Right cardiac atrium (tissue), 5 donors: Measurements from ENCODE around the gene SIAH1. TPM values are rescaled to one million over a fixed set of nuclear protein-coding genes. Genes with fewer than 3 reads are reported as not detected.
"Not testable (repeated sequence)": the region's sequence is repeated elsewhere in the genome, so short reads cannot be mapped to it uniquely, and the experiment has no call there.

ENCODE experiments used
- ATAC-seq, 2 donors: fragments of 200-7000 bp; cut with Tn5 transposase; one replicate each; pipeline versions ENCODE4 v1.8.0 to v1.9.1; 2020; ENCODE audit warnings: moderate library complexity in 2 of 2, mild to moderate bottlenecking in 1 of 2
- DNase-seq, 3 donors: peaks; one replicate each; pipeline ENCODE4 v3.0.0-alpha.2; 2020
- H3K27ac ChIP-seq: one replicate; pipeline ENCODE4 v1.5.1; 2013; ENCODE audit warnings: mild to moderate bottlenecking, low read length, control low read depth, moderate library complexity
- H3K27me3 ChIP-seq: one replicate; pipeline ENCODE4 v1.6.1; 2013; ENCODE audit not compliant: control insufficient read depth, insufficient read depth
- H3K4me1 ChIP-seq: one replicate; pipeline ENCODE4 v1.6.1; 2013; ENCODE audit warnings: low read length; ENCODE audit not compliant: control insufficient read depth, insufficient read depth
- H3K4me3 ChIP-seq: one replicate; pipeline ENCODE4 v1.5.1; 2013; ENCODE audit warnings: low read length, control low read depth
- H3K9me3 ChIP-seq: one replicate; pipeline ENCODE4 v1.6.1; 2013; ENCODE audit warnings: low read length; ENCODE audit not compliant: control insufficient read depth
- WGBS: extraction: QIAGEN DNeasy Blood & Tissue Kit; methylation state at CpG from one replicate; pipeline ENCODE4 v1.1.7; 2013; 5-methylcytosine and 5-hydroxymethylcytosine counted together
- intact Hi-C, 4 donors: fragments of 100-400 bp; cut with DNase I; formaldehyde crosslinking; loops; one replicate each; pipeline versions ENCODE4 v1.11.0 to v1.14.0; 2022 to 2023
- polyA plus RNA-seq: library from polyadenylated mRNA; stranded (reverse); fragments of 200-250 nt; gene quantifications from one replicate; pipeline ENCODE4 v1.2.3, GENCODE V29; 2013
- total RNA-seq, 4 donors: library from RNA; stranded (reverse); fragmentation: NEBNext Ultra II Directional; extraction: Animal tissue kit (Norgen Biotek cat#: 25700); gene quantifications; one replicate each; pipeline ENCODE4 v1.2.1, GENCODE V29; 2021
- donor health status: healthy with polysubstance abuse.
- donor health status: DM: no; HTN: yes; CAD: no.
- donor health status: DM: no; HTN: no; CAD: no.
- donor health status: DM: no; HTN: yes; CAD: no; lungs with severe emphysema.
- donor health status: DM: yes; HTN: yes; CAD: no.

The SIAH1 gene
- total and polyA plus RNA-seq, 5 donors = 14.4 to 17.9 (median 14.7) TPM

- H3K4me3 ChIP-seq = no peak overlapping the region
- no peak overlapping the region for H3K27ac ChIP-seq
- no peaks in the 10 kb centered on the region for H3K9me3 ChIP-seq
- no peaks in the 10 kb centered on the region for H3K4me1 ChIP-seq
- ATAC-seq = no peak
- no peaks in the 10 kb centered on the region for H3K27me3 ChIP-seq
- intact Hi-C loops = no loop called here
- no peak for DNase-seq
- WGBS = 89% methylated on average over 1 of the region's 1 CpG
Measured at GRCh38 chr16:48420437-48420836, 35.2 kb upstream of the SIAH1 start.

- intact Hi-C loops, H3K9me3 ChIP-seq, H3K27me3 ChIP-seq, DNase-seq, ATAC-seq, H3K4me1 ChIP-seq, H3K4me3 ChIP-seq, H3K27ac ChIP-seq: not testable (repeated sequence)
- 96% methylated on average over 29 of the region's 29 CpGs for WGBS
Measured at GRCh38 chr16:48416617-48417016, 31.4 kb upstream of the SIAH1 start.

DNA sequence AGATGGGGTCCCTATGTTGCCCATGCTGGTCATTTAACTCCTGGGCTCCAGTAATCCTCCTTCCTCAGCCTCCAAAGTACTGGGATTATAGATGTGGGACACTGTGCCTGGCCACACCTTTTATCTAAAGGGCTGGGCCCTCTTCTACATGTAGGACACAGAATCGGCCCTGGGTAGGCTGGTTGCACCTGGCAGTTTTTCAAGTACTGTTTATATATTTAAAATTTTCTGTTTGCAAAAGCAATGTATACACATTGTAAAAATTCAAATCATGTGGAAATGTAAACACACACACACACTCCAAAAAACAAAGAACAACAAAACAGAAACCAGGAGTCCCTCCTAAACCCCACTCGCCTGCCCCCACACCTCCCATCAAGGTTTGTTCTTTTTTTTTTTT lies 28.1 kb upstream of the SIAH1 start:
- intact Hi-C loops = no loop called here
- H3K9me3 ChIP-seq = no peaks in the 10 kb centered on the region
- H3K4me3 ChIP-seq = no peak overlapping the region
- no peak for DNase-seq
- ATAC-seq = no peak
- WGBS = 85% methylated on average over 2 of the region's 2 CpGs
- H3K27ac ChIP-seq = no peak overlapping the region
- peaks cover 5% of the 10 kb centered on the region for H3K4me1 ChIP-seq
- H3K27me3 ChIP-seq = no peaks in the 10 kb centered on the region

- Histone ChIP-seq H3K9me3 (no peaks in the 10 kb centered on the region), H3K27me3 (no peaks in the 10 kb centered on the region), H3K27ac (no peak overlapping the region), H3K4me1 (peaks cover 5% of the 10 kb centered on the region), H3K4me3 (no peak overlapping the region)
- ATAC-seq = peak; percentile 85 to 90
- intact Hi-C loops = no loop called here
- 70% methylated on average over 12 of the region's 12 CpGs for WGBS
- DNase-seq = peak in 2 of 3 donors; percentile 45 to 56
Measured at GRCh38 chr16:48409839-48410632, 24.8 kb upstream of the SIAH1 start.

- Histone ChIP-seq H3K27me3 (no peaks in the 10 kb centered on the region), H3K4me1 (peaks cover 5% of the 10 kb centered on the region), H3K4me3 (no peak overlapping the region), H3K9me3 (no peaks in the 10 kb centered on the region), H3K27ac (no peak overlapping the region)
- WGBS = 92% methylated on average over 7 of the region's 7 CpGs
- no peak for ATAC-seq
- DNase-seq = peak; percentile 44 to 72 (median 70)
- intact Hi-C loops = no loop called here
Measured at GRCh38 chr16:48408688-48409087, 23.5 kb upstream of the SIAH1 start.

DNA sequence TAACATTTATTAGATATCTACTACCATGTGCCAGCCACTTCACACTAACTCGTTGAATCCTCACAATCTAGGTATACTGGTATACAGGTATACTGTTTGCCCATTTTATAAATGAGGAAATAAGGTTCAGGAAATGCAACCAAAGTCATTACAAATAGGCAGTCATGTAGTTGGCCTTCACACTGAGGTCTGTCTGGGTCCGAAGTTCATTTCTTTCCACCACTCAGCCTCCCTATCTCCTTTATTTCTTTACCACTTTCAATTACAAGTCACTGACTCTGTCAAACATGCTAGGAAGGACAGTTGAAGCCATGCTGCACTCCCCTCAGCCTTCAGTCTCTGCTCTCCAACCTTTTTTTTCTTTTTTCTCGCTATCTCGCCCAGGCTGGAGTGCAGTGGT lies 20.7 kb upstream of the SIAH1 start:
- H3K4me1 ChIP-seq = peaks cover 5% of the 10 kb centered on the region
- ATAC-seq (no peak), DNase-seq (no peak)
- intact Hi-C loops = no loop called here
- 81% methylated on average over 4 of the region's 4 CpGs for WGBS
- no peaks in the 10 kb centered on the region for H3K9me3 ChIP-seq
- H3K27me3 ChIP-seq = no peaks in the 10 kb centered on the region
- H3K4me3 ChIP-seq = no peak overlapping the region
- no peak overlapping the region for H3K27ac ChIP-seq

- no peak for DNase-seq
- intact Hi-C loops = no loop called here
- H3K9me3 ChIP-seq = no peaks in the 10 kb centered on the region
- no peak overlapping the region for H3K27ac ChIP-seq
- no peak for ATAC-seq
- no peaks in the 10 kb centered on the region for H3K27me3 ChIP-seq
- H3K4me1 ChIP-seq = peaks cover 1% of the 10 kb centered on the region
- WGBS = 97% methylated on average over 1 of the region's 1 CpG
- H3K4me3 ChIP-seq = no peak overlapping the region
Measured at GRCh38 chr16:48405153-48405552, 19.9 kb upstream of the SIAH1 start.

GRCh38 chr16:48402547-48402946 lies 17.3 kb upstream of the SIAH1 start:
- ATAC-seq, intact Hi-C loops, H3K27ac ChIP-seq, H3K4me3 ChIP-seq, DNase-seq, H3K4me1 ChIP-seq, H3K9me3 ChIP-seq, H3K27me3 ChIP-seq: not testable (repeated sequence)
- 91% methylated on average over 8 of the region's 8 CpGs for WGBS

- ATAC-seq = peak; percentile 45 to 46
- Histone ChIP-seq H3K4me1 (peaks cover 2% of the 10 kb centered on the region), H3K9me3 (no peaks in the 10 kb centered on the region), H3K27ac (no peak overlapping the region), H3K4me3 (no peak overlapping the region), H3K27me3 (no peaks in the 10 kb centered on the region)
- DNase-seq = no peak
- WGBS = 78% methylated on average over 3 of the region's 3 CpGs
- intact Hi-C loops = no loop called here
Measured at GRCh38 chr16:48395375-48395774, 10.2 kb upstream of the SIAH1 start.

DNA sequence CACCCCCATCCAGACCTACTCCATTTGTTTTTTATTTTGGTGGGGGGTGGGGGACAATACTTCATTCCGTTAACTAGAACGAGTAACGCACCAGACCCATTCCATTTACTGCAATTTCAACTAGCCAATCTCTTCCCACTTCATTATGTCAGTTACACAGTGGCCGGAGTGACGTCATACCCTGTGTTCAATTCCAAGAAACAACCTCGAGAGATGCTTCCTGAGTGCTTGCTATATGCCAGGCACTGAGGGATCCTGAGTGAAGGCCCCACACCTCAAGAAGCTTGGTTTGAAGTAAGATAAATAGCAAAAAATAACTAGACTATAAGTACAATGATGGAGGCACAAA lies 9.1 kb upstream of the SIAH1 start:
- Histone ChIP-seq H3K9me3 (no peaks in the 10 kb centered on the region), H3K27me3 (no peaks in the 10 kb centered on the region), H3K4me1 (peaks cover 2% of the 10 kb centered on the region), H3K27ac (no peak overlapping the region), H3K4me3 (no peak overlapping the region)
- intact Hi-C loops = no loop called here
- no peak for DNase-seq
- 83% methylated on average over 6 of the region's 6 CpGs for WGBS
- ATAC-seq = no peak

DNA sequence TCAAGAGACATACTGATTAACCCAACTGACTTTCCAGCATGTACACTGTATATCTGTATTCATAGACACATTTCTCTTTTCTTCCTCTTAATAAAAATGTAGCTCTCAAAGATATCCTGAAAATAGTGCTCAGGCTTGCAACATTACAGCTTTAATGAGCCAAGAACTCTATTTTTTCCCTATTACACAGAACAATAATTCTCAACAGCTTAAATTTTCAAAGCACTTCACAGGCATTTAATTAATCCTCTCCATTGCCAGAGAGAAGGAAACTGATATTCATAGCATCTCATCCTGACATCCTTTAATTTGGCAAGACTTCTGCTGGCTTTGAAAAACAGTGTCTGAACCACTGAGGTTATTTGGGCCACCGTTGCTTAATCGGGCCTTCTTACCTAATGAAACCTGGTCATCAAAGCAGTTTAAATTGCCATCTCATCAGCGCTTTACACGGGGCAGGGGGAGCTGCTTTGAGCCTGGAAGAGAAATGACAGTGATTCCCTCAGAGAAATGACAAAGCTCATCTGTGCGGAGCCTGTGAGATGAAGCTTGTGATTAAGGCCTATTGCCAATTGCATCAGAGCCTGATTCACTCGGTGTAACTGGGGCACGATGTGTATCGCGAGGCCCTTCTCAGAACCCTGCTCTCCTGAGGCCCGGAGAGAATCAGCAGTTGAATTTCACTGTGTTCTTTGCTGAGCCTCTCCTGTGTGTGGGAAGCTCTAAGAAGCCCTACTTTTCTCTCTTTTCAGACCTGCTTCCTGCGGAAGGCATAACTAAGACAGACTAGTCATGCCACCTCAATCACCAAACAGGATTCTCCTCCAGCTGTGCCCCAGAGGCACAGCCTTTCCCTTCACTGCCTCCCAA lies 8.5 kb upstream of the SIAH1 start:
- intact Hi-C loops = no loop called here
- H3K27me3 ChIP-seq = no peaks in the 10 kb centered on the region
- no peaks in the 10 kb centered on the region for H3K4me1 ChIP-seq
- H3K9me3 ChIP-seq = no peaks in the 10 kb centered on the region
- WGBS = 70% methylated on average over 11 of the region's 11 CpGs
- ATAC-seq (peak in 1 of 2 donors; percentile 37), DNase-seq (no peak)
- H3K27ac ChIP-seq = no peak overlapping the region
- H3K4me3 ChIP-seq = no peak overlapping the region
